Measurements from ENCODE around the gene MMP13.

The MMP13 gene

DNA sequence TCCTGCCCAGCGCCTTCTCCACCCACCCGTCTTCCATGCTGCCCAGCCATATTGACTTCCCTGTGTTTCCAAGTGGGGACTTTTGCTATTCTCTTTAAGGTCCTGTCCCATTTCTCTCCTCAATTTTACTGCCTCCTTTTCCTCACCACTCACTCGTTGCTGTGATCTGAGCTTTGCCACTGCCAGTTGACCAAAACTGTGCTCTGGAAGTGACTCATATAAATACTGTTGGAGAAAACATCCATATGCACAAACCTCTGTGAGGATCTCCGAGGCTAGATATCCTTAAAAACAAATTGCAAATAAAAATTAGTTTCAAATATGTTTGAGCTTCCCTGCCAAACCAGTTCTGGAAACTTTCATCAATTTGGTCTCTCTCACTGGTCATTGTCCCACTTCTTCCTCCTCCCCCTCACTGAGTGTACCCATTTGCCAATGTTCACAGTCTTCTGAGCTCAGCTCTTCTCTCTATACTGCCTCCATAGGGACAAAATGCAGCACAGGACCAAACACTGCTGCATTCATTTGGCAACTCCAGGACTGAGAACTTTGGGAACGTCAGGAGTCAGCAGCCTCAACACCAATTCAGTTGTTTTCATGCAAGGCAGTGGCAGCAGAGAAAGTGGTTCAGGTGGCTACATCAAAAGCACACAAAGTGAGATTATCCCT is 34.0 kb upstream of the MMP13 start:
- Histone ChIP-seq H2AFZ (ENCODE audit: low read depth, low read length) (no peak overlapping the region), H4K20me1 (ENCODE audit: insufficient read depth, low read length) (no peaks in the 10 kb centered on the region), H3K27me3 (ENCODE audit: low read depth, low read length) (no peaks in the 10 kb centered on the region), H3K27ac (ENCODE audit: low read length) (no peak overlapping the region), H3K4me1 (ENCODE audit: low read length) (peaks cover 20% of the 10 kb centered on the region), H3K4me3 (ENCODE audit: low read length) (no peak overlapping the region), H3K36me3 (replicated peaks; ENCODE audit: low read depth, low read length) (no peaks in the 10 kb centered on the region), H3K4me2 (ENCODE audit: low read length) (no peak overlapping the region), H3K9ac (ENCODE audit: low read length) (no peak overlapping the region), H3K79me2 (ENCODE audit: low read length) (no peaks in the 10 kb centered on the region), H3K9me3 (ENCODE audit: insufficient read depth, low read length) (no peaks in the 10 kb centered on the region)
- TF ChIP-seq, protein P1, sequence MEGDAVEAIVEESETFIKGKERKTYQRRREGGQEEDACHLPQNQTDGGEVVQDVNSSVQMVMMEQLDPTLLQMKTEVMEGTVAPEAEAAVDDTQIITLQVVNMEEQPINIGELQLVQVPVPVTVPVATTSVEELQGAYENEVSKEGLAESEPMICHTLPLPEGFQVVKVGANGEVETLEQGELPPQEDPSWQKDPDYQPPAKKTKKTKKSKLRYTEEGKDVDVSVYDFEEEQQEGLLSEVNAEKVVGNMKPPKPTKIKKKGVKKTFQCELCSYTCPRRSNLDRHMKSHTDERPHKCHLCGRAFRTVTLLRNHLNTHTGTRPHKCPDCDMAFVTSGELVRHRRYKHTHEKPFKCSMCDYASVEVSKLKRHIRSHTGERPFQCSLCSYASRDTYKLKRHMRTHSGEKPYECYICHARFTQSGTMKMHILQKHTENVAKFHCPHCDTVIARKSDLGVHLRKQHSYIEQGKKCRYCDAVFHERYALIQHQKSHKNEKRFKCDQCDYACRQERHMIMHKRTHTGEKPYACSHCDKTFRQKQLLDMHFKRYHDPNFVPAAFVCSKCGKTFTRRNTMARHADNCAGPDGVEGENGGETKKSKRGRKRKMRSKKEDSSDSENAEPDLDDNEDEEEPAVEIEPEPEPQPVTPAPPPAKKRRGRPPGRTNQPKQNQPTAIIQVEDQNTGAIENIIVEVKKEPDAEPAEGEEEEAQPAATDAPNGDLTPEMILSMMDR (IDR thresholded peaks at IDR 0.05; ENCODE audit: low read depth, low read length) = no peak
- TF ChIP-seq EZH2phosphoT487 (IDR thresholded peaks at IDR 0.05; ENCODE audit: low read depth) = no peak

DNA sequence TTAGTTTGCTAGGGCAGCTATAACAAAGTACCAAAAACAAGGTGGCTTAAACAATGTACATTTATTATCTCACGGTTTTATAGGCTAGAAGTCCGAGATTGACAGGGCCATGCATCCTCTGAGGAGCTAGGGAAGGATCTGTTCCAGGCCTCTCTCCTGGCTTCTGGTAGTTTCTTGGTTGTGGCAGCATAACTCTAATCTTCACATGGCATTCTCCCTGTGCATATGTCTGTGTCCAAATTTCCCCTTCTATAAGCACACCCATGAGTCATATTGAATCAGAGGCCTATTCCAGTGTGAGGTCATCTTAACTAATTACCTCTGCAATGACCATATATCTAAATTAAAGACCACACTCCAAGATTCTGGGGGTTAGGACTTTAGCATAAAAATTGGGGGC is 31.3 kb upstream of the MMP13 start:
- Histone ChIP-seq H3K4me2 (ENCODE audit: low read length) (no peak overlapping the region), H3K4me3 (ENCODE audit: low read length) (no peak overlapping the region), H3K4me1 (ENCODE audit: low read length) (peaks cover 23% of the 10 kb centered on the region), H3K36me3 (replicated peaks; ENCODE audit: low read depth, low read length) (no peaks in the 10 kb centered on the region), H4K20me1 (ENCODE audit: insufficient read depth, low read length) (no peaks in the 10 kb centered on the region), H3K27me3 (ENCODE audit: low read depth, low read length) (no peaks in the 10 kb centered on the region), H3K9ac (ENCODE audit: low read length) (no peak overlapping the region), H3K27ac (ENCODE audit: low read length) (no peak overlapping the region), H2AFZ (ENCODE audit: low read depth, low read length) (no peak overlapping the region), H3K79me2 (ENCODE audit: low read length) (no peaks in the 10 kb centered on the region), H3K9me3 (ENCODE audit: insufficient read depth, low read length) (no peaks in the 10 kb centered on the region)
- no peak for TF ChIP-seq EZH2phosphoT487 (IDR thresholded peaks at IDR 0.05; ENCODE audit: low read depth)
- TF ChIP-seq, protein P1 (IDR thresholded peaks at IDR 0.05; ENCODE audit: low read depth, low read length) = no peak

DNA sequence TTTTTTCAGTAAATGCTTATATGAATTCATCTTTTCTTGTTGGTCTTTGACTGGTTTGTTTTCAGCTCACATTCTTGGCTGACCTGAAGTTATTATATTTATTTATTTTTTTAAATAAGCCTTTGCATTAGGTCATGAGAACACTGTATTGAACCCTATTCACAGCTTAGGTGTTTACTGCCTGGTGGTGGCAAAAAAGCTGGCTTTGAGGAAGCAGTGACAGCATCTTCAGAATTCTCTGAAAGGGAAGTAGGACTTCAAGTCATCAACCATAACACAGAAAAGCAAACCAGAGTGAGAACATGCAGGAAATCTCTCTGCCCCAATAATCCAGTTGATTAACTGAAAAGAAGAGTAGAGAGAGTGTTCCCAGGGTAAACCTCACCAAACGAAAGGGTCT is 30.3 kb upstream of the MMP13 start:
- Histone ChIP-seq H3K27ac (ENCODE audit: low read length) (peak overlapping the region; percentile 29), H3K79me2 (ENCODE audit: low read length) (no peaks in the 10 kb centered on the region), H3K4me3 (ENCODE audit: low read length) (no peak overlapping the region), H3K9ac (ENCODE audit: low read length) (no peak overlapping the region), H3K9me3 (ENCODE audit: insufficient read depth, low read length) (no peaks in the 10 kb centered on the region), H2AFZ (ENCODE audit: low read depth, low read length) (no peak overlapping the region), H3K4me2 (ENCODE audit: low read length) (peak overlapping the region; percentile 72), H3K4me1 (ENCODE audit: low read length) (peaks cover 32% of the 10 kb centered on the region), H3K36me3 (replicated peaks; ENCODE audit: low read depth, low read length) (no peaks in the 10 kb centered on the region), H3K27me3 (ENCODE audit: low read depth, low read length) (no peaks in the 10 kb centered on the region), H4K20me1 (ENCODE audit: insufficient read depth, low read length) (no peaks in the 10 kb centered on the region)
- no peak for TF ChIP-seq EZH2phosphoT487 (IDR thresholded peaks at IDR 0.05; ENCODE audit: low read depth)
- TF ChIP-seq, protein P1 (IDR thresholded peaks at IDR 0.05; ENCODE audit: low read depth, low read length) = no peak

GRCh38 chr11:102983486-102983885 is 28.0 kb upstream of the MMP13 start:
- H3K36me3 ChIP-seq (replicated peaks; ENCODE audit: low read depth, low read length) = no peaks in the 10 kb centered on the region
- no peak overlapping the region for H3K4me2 ChIP-seq (ENCODE audit: low read length)
- no peaks in the 10 kb centered on the region for H3K79me2 ChIP-seq (ENCODE audit: low read length)
- H3K4me3 ChIP-seq (ENCODE audit: low read length) = no peak overlapping the region
- H3K27me3 ChIP-seq (ENCODE audit: low read depth, low read length) = no peaks in the 10 kb centered on the region
- TF ChIP-seq EZH2phosphoT487 (IDR thresholded peaks at IDR 0.05; ENCODE audit: low read depth) = no peak
- TF ChIP-seq, protein P1 (IDR thresholded peaks at IDR 0.05; ENCODE audit: low read depth, low read length) = no peak
- H2AFZ ChIP-seq (ENCODE audit: low read depth, low read length) = no peak overlapping the region
- peaks cover 32% of the 10 kb centered on the region for H3K4me1 ChIP-seq (ENCODE audit: low read length)
- no peaks in the 10 kb centered on the region for H4K20me1 ChIP-seq (ENCODE audit: insufficient read depth, low read length)
- H3K27ac ChIP-seq (ENCODE audit: low read length) = no peak overlapping the region
- no peaks in the 10 kb centered on the region for H3K9me3 ChIP-seq (ENCODE audit: insufficient read depth, low read length)
- no peak overlapping the region for H3K9ac ChIP-seq (ENCODE audit: low read length)

Measured in OCI-LY3 (cell line).